Right atrium auricular region (tissue), 2 donors: ENCODE measurements around the gene EIPR1. TPM values are rescaled to one million over a fixed set of nuclear protein-coding genes. Genes with fewer than 3 reads are reported as not detected.

Experiments used
- DNase-seq: peaks from one replicate; pipeline ENCODE4 v3.0.0-alpha.2; 2019; ENCODE audit warnings: low spot score
- H3K27ac ChIP-seq, 2 donors: fragments of 200-600 bp; sonication (generic); 1 replicate in 1 of 2; 2 replicates in 1 of 2; pipeline ENCODE4 v1.5.1; 2016 to 2019
- H3K27me3 ChIP-seq, 2 donors: fragments of 200-600 bp; sonication (generic); one replicate each; pipeline versions ENCODE4 v1.5.1 to v1.6.0; 2017 to 2019
- H3K36me3 ChIP-seq: fragments of 200-600 bp; sonication (generic); one replicate; pipeline ENCODE4 v1.5.1; 2016
- H3K4me1 ChIP-seq, 2 donors: fragments of 200-600 bp; sonication (generic); one replicate each; pipeline versions ENCODE4 v1.5.1 to v1.6.0; 2017 to 2019
- H3K4me3 ChIP-seq, 2 donors: fragments of 200-600 bp; sonication (generic); 1 replicate in 1 of 2; 2 replicates in 1 of 2; pipeline ENCODE4 v1.5.1; 2017 to 2019; ENCODE audit warnings: mild to moderate bottlenecking in 1 of 2, moderate library complexity in 1 of 2
- H3K9me3 ChIP-seq, 2 donors: fragments of 200-600 bp; sonication (generic); one replicate each; pipeline ENCODE4 v1.5.1; 2019
- total RNA-seq, 2 donors: library from RNA; depleted of rRNA; stranded (reverse); fragments of >200 nt; gene quantifications; one replicate each; pipeline ENCODE4 v1.1.0, GENCODE V29; 2016
- TF ChIP-seq, protein P1 (sequence below), 2 donors: fragments of 200-600 bp; sonication (generic); IDR thresholded peaks; one replicate each; pipeline ENCODE4 v1.5.1; 2019; ENCODE audit warnings: antibody characterized with exemption in 2 of 2

Gene EIPR1
- total RNA-seq, 2 donors from 2014 or later: 13.2 to 13.6 TPM

DNA sequence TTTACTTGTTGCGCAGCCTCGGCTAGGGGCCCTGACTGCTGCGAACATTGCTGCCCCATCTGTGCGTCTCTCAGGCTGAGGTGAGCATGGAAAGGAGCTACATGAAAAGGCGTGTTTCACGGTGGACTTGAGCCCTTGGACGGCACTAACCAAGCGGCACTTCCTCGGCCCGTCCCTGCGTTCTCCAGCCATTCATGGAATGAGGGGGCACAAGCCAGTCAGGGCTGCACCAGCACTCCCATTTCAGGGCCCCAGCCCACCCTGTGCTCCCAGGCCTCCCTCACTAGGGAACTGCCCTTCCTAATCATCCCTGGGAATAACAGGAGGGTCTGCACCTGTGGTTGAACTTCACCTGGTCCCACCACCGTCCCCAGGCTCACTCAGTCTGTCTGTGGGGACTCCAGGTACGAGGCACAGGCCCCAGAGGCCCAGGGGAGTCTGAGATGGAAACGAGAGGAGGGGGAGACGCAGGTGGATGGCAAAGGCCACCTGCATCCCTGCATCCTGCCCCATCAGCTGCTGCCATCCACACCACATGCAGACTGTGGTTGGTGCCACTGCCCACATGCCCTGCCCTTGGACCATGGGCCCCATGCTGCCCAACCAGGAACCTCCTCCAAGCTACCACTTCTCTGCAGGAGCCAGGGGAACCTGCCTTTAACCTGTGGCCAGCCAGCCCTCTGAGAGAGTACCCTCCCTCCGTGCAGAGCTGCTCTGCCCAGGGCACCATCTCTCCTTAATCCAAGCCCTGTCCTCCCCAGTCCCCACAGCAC is 99.7 kb downstream of the EIPR1 start:
- Histone ChIP-seq H3K36me3 (no peaks in the 10 kb centered on the region), H3K9me3 (peaks cover 0 to 7% of the 10 kb centered on the region in 2 donors), H3K4me3 (no peak overlapping the region), H3K4me1 (peaks cover 0 to 2% of the 10 kb centered on the region in 2 donors), H3K27ac (no peak overlapping the region), H3K27me3 (no peaks in the 10 kb centered on the region)
- TF ChIP-seq, protein P1, sequence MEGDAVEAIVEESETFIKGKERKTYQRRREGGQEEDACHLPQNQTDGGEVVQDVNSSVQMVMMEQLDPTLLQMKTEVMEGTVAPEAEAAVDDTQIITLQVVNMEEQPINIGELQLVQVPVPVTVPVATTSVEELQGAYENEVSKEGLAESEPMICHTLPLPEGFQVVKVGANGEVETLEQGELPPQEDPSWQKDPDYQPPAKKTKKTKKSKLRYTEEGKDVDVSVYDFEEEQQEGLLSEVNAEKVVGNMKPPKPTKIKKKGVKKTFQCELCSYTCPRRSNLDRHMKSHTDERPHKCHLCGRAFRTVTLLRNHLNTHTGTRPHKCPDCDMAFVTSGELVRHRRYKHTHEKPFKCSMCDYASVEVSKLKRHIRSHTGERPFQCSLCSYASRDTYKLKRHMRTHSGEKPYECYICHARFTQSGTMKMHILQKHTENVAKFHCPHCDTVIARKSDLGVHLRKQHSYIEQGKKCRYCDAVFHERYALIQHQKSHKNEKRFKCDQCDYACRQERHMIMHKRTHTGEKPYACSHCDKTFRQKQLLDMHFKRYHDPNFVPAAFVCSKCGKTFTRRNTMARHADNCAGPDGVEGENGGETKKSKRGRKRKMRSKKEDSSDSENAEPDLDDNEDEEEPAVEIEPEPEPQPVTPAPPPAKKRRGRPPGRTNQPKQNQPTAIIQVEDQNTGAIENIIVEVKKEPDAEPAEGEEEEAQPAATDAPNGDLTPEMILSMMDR (IDR thresholded peaks at IDR 0.05): no peak
- no peak for DNase-seq

DNA sequence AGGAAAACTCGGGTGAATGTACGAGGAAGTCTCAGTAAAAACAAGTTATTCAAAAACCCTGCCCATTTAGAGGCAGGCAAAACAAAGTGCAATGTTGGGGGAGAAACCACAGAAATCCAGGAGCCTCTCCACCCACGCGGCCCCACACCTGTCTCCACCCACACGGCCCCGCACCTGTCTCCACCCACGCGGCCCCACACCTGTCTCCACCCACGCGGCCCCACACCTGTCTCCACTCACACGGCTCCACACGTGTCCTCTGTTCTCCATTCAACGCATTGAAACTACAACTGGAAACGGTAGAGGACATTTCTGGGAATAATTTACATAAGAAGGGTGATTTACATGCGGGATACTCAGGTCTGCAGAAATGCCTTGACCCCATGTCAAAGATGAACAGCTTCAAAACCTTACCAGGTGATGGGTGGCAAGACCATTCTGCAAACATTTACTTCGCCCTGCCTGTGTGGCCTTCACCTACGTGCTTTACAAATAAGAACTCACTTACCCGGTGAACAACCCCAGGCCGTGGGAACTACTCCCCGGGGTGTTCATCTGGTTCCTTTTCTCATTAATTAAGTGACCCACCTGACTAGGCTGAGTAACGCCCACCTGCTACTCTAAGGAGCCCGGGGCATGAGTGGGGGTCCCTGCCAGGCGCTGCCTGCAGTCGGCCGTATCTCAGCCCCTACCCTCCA is 100.4 kb downstream of the EIPR1 start:
- Histone ChIP-seq H3K4me3 (no peak overlapping the region), H3K27ac (no peak overlapping the region), H3K9me3 (peaks cover 0 to 7% of the 10 kb centered on the region in 2 donors), H3K36me3 (no peaks in the 10 kb centered on the region), H3K4me1 (no peaks in the 10 kb centered on the region), H3K27me3 (no peaks in the 10 kb centered on the region)
- TF ChIP-seq, protein P1 (IDR thresholded peaks at IDR 0.05): no peak
- no peak for DNase-seq

DNA sequence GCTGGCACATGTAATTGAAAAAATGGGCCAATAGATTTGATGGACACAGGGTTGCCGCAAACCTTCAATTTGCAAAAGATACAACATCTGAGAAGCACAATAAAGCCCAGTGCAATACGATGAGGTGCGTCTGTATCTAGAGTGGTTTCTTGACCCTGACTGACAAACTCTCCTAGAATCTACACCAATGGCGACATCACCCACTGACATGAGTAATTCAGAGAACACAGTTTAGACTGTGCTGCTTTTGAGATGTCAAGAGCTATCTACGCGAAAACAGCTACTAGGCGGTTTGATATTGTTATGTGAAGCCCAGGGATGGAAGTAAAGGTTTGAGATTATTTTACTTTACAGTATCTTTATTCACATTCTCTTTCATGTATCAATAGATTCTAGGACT is 104.9 kb downstream of the EIPR1 start:
- no peaks in the 10 kb centered on the region for H3K36me3 ChIP-seq
- peaks cover 0 to 7% of the 10 kb centered on the region in 2 donors for H3K9me3 ChIP-seq
- DNase-seq: no peak
- no peaks in the 10 kb centered on the region for H3K27me3 ChIP-seq
- TF ChIP-seq, protein P1 (IDR thresholded peaks at IDR 0.05): no peak
- no peaks in the 10 kb centered on the region for H3K4me1 ChIP-seq
- H3K27ac ChIP-seq: no peak overlapping the region
- H3K4me3 ChIP-seq: no peak overlapping the region

DNA sequence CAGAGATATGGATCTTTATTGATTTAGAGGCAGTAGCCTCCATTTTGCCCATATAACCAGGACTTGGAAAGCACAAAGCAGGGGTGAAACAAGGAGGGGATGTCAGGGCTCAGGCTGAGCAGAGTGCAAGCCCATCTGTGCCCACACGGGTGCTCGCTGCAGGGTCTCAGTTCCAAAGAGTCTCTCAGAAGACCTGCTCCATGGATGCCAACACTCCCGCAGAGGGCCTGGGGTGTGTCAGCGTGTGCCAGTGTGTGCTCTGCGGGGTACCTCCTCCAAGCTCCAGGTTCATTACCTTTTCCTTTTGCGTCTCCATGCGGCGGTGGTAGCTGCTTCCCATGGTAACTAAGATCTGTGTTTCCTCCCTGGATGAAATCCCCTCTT is 107.5 kb downstream of the EIPR1 start:
- Histone ChIP-seq H3K36me3 (no peaks in the 10 kb centered on the region), H3K4me3 (no peak overlapping the region), H3K9me3 (peaks cover 0 to under 1% of the 10 kb centered on the region in 2 donors), H3K4me1 (no peaks in the 10 kb centered on the region), H3K27me3 (no peaks in the 10 kb centered on the region), H3K27ac (no peak overlapping the region)
- DNase-seq: no peak
- TF ChIP-seq, protein P1 (IDR thresholded peaks at IDR 0.05): no peak

DNA sequence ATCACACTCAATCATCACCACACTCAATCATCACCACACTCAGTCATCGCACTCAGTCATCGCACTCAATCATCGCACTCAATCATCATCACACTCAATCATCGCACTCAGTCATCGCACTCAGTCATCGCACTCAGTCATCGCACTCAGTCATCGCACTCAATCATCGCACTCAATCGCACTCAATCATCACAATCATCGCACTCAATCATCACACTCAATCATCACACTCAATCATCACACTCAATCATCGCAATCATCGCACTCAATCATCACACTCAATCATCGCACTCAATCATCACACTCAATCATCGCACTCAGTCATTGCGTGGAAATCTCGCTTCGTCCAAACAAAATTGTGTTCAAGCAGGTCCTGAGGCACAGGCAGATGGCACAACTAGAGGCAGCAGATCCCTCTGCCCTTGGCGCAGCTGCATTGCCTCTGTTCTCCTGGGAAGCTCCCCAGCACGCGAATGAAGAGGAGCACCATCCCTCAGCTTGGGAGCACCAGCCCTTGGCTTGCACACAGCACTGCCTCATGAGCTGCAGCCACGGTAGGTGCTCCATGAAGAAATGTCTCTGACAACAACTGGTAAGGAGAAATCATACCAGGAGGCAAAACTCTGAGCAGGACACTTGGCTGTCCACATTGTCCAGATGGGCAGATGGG is 108.1 kb downstream of the EIPR1 start:
- H3K9me3 ChIP-seq: no peaks in the 10 kb centered on the region
- TF ChIP-seq, protein P1 (IDR thresholded peaks at IDR 0.05): no peak
- peaks cover 0 to under 1% of the 10 kb centered on the region in 2 donors for H3K4me1 ChIP-seq
- H3K36me3 ChIP-seq: no peaks in the 10 kb centered on the region
- no peaks in the 10 kb centered on the region for H3K27me3 ChIP-seq
- no peak for DNase-seq
- H3K4me3 ChIP-seq: no peak overlapping the region
- H3K27ac ChIP-seq: no peak overlapping the region
